ENCODE measurements around the gene MS4A6A.
"Not testable (repeated sequence)": the region's sequence is repeated elsewhere in the genome, so short reads cannot be mapped to it uniquely, and the experiment has no call there.

Gene MS4A6A

GRCh38 chr11:60182541-60183330 is at the start of gene MS4A6A:
Gene MS4A6A (minus strand): TSS chr11:60183083. CDS start chr11:60181727, 1,356 bp downstream.
- no peak for DNase-seq

GRCh38 chr11:60230681-60231080 is 47.8 kb upstream of the MS4A6A start:
- DNase-seq = no peak

GRCh38 chr11:60222141-60222540 is 39.3 kb upstream of the MS4A6A start:
- DNase-seq = no peak

DNA sequence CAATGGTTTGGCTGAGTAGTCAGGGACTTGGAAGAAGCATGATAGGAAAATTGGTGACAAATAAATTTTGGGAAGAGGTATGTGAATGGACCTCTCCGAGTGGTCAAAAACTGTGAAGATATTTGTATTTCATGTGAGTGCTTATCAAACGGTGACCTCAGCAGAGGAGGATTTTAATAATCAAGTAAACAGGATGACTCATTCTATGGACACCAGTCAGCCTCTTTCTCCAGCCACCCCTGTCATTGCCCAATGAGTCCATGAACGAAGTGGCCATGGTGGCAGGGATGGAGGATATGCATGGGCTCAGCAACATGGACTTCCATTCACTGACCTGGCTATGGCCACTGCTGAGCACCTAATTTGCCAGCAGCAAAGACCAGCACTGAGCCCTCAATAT is 38.8 kb upstream of the MS4A6A start:
- no peak for DNase-seq

GRCh38 chr11:60221181-60221580 is 38.3 kb upstream of the MS4A6A start:
- DNase-seq = no peak

GRCh38 chr11:60214386-60214785 is 31.5 kb upstream of the MS4A6A start:
- DNase-seq = no peak

DNA sequence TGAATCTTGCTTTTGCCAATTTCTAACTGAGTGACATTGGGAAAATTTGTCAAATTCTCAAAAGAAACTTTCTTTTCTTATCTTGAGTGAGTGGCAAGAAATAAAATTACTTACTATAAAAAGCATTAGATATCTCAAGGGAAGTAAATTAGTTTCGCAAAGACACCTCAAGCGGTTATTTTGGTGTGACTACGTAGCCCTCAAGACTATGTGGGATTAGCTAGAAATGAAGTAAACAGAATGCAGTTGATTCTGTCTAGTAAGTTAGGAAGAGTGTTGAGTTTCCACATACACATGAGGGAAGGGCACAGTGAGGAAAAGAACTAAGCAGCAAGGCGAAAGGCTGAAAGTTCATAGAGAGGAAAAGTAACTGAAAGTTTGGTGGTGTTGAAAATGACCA is 28.3 kb upstream of the MS4A6A start:
- DNase-seq = no peak

- no peak for DNase-seq
These were observed 27.1 kb upstream of the MS4A6A start for GRCh38 chr11:60209977-60210376.

- DNase-seq = no peak
These were observed 26.1 kb upstream of the MS4A6A start for GRCh38 chr11:60208951-60209350.

- no peak for DNase-seq
These were observed 25.4 kb upstream of the MS4A6A start for GRCh38 chr11:60208146-60208895.

- no peak for DNase-seq
These were observed 23.7 kb upstream of the MS4A6A start for GRCh38 chr11:60206616-60207015.

DNA sequence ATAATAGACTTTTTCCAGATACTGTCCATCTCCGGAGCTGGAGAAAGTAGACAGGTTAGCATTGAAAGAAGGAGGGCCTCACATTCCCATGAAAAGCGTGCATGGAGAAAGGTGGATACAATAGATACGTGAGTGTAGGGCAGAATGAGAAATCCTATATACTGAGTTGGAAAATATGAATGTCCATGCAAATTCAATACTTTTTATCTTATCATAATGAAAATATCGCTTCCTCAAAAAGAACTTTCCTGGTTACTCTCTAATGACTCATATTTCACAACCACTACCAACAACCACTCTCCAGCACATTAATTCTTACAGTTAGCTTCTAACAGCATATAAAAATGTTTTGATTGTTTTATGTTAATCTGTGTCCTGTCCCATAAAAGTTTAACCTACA is 22.0 kb upstream of the MS4A6A start:
- no peak for DNase-seq

DNA sequence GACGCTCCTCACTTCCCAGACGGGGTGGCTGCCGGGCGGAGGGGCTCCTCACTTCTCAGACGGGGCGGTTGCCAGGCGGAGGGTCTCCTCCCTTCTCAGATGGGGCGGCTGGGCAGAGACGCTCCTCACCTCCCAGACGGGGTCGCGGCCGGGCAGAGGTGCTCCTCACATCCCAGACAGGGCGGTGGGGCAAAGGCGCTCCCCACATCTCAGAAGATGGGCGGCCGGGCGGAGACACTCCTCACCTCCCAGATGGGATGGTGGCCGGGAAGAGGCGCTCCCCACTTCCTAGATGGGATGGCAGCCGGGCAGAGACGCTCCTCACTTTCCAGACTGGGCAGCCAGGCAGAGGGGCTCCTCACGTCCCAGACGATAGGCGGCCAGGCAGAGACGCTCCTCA is 18.5 kb upstream of the MS4A6A start:
- not testable (repeated sequence) for DNase-seq

DNA sequence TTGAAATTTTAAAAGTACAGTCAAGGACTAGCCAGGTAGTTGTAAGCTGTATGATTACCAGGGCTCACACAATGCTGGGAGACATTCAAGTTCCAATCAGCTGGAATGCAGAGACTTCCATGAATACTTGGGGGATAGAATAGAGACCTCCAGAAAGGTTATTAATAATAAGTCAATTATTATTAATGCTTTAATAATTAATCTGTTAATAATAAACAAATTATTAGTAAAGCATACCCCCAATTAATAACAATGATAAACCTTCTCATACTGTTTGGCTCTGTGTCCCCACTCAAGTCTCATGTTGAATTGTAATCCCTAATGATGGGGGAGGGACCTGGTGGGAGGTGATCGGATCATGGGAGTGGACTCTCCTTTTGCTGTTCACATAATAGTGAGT is 14.6 kb upstream of the MS4A6A start:
- no peak for DNase-seq

- DNase-seq = no peak
These were observed 13.1 kb upstream of the MS4A6A start for GRCh38 chr11:60195923-60196368.

GRCh38 chr11:60194511-60194910 is 11.6 kb upstream of the MS4A6A start:
- DNase-seq = no peak

- DNase-seq = no peak
These were observed 11.0 kb upstream of the MS4A6A start for GRCh38 chr11:60193687-60194433.

DNA sequence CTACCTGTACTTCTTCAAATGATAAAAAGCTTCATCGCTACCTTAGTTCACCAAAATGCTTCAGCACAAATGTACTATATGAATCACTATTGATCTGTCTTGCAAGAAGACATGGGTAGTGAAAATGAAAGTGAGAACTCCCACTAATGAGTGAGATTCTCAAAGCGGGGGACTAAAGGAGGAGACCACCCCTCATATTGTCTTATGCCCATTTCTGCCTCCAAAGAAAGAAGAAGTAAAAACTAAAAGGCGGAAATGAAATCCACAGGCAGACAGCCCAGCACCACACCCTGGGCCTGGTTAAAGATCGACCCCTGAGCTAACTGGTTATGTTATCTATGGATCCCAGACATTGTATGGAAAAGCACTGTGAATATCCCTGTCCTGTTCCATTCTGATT is 9.7 kb upstream of the MS4A6A start:
- not testable (repeated sequence) for DNase-seq

- not testable (repeated sequence) for DNase-seq
These were observed 5.6 kb upstream of the MS4A6A start for GRCh38 chr11:60188481-60188880.

GRCh38 chr11:60186128-60186527 is 3.2 kb upstream of the MS4A6A start:
- not testable (repeated sequence) for DNase-seq

DNA sequence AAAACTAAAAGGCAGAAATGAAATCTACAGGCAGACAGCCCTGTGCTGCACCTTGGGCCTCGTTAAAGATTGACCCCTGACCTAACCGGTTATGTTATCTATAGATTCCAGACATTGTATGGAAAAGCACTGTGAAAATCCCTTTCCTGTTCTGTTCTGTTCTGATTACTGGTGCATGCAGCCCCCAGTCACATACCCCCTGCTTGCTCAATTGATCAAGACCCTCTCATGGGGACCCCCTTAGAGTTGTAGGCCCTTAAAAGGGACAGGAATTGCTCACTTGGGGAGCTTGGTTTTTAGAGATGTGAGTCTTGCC is 2.6 kb upstream of the MS4A6A start:
- not testable (repeated sequence) for DNase-seq

- no peak for DNase-seq
These were observed 2.1 kb upstream of the MS4A6A start for GRCh38 chr11:60184824-60185511.

GRCh38 chr11:60183591-60184205 is 815 bp upstream of the MS4A6A start:
- DNase-seq = no peak
